CD4-positive, alpha-beta T cell treated with Interleukin-6 at 100 ng/mL for 8 hours (primary cell): Measurements from ENCODE around the gene MLANA.

Experiments
- DNase-seq: peaks from one replicate; pipeline ENCODE4 v3.0.0-alpha.2; 2020; ENCODE audit warnings: mixed read lengths, low spot score

MLANA gene

GRCh38 chr9:5958273-5958672 is 67.6 kb downstream of the MLANA start:
- DNase-seq = no peak
